SK-N-SH treated with all-trans-retinoic acid at 6 μM for 48 hours (cell line): ENCODE results near the gene IL1B.

Experiments used
- ATAC-seq: fragments of 200-7000 bp; cut with Tn5 transposase; 3 replicates; pipeline ENCODE4 v1.9.1; 2020; ENCODE audit warnings: mild to moderate bottlenecking, moderate library complexity
- ARNTL ChIP-seq: fragments of 450-650 bp; formaldehyde crosslinking; IDR thresholded peaks from 2 replicates; pipeline ENCODE4 v1.5.0; 2020; ENCODE audit warnings: low read depth, mild to moderate bottlenecking, moderate library complexity, borderline replicate concordance
- BACH2 ChIP-seq: fragments of 250-450 bp; sonication (Bioruptor Pico); IDR thresholded peaks from 2 replicates; pipeline ENCODE4 v1.9.0; 2021; ENCODE audit warnings: mild to moderate bottlenecking, borderline replicate concordance
- CSDC2 ChIP-seq: fragments of 250-450 bp; sonication (Bioruptor Pico); IDR thresholded peaks from 2 replicates; pipeline ENCODE4 v1.5.0; 2020; ENCODE audit warnings: mild to moderate bottlenecking, moderate library complexity
- GLIS3 ChIP-seq: fragments of 250-450 bp; sonication (Bioruptor Pico); IDR thresholded peaks from 2 replicates; pipeline ENCODE4 v1.5.0; 2020; ENCODE audit warnings: mild to moderate bottlenecking, moderate library complexity
- ISL1 ChIP-seq: fragments of 250-450 bp; sonication (Bioruptor Pico); IDR thresholded peaks from 2 replicates; pipeline ENCODE4 v2.1.2; 2022; ENCODE audit warnings: mild to moderate bottlenecking, moderate library complexity
- OSR1 ChIP-seq: fragments of 250-450 bp; sonication (Bioruptor Pico); IDR thresholded peaks from 2 replicates; pipeline ENCODE4 v1.8.0; 2022; ENCODE audit warnings: moderate library complexity, mild to moderate bottlenecking, inconsistent platforms
- PPARA ChIP-seq: fragments of 250-450 bp; sonication (Bioruptor Pico); IDR thresholded peaks from 2 replicates; pipeline ENCODE4 v1.5.0; 2020; ENCODE audit warnings: mild to moderate bottlenecking, borderline replicate concordance
- RARB ChIP-seq: fragments of 250-450 bp; sonication (Bioruptor Pico); IDR thresholded peaks from 2 replicates; pipeline ENCODE4 v1.8.0; 2021; ENCODE audit warnings: mild to moderate bottlenecking, moderate library complexity
- SNAI2 ChIP-seq: fragments of 250-450 bp; sonication (Bioruptor Pico); IDR thresholded peaks from 2 replicates; pipeline ENCODE4 v1.5.0; 2020; ENCODE audit warnings: mild to moderate bottlenecking, moderate library complexity
- TCF4 ChIP-seq: fragments of 250-450 bp; sonication (Bioruptor Pico); IDR thresholded peaks from 2 replicates; pipeline ENCODE4 v1.8.0; 2021; ENCODE audit warnings: mild to moderate bottlenecking, moderate library complexity, borderline replicate concordance
- TOX ChIP-seq: fragments of 250-450 bp; sonication (Bioruptor Pico); IDR thresholded peaks from 2 replicates; pipeline ENCODE4 v1.8.0; 2021; ENCODE audit warnings: mild to moderate bottlenecking, moderate library complexity, borderline replicate concordance
- ZC3H10 ChIP-seq: fragments of 250-450 bp; sonication (Bioruptor Pico); IDR thresholded peaks from 2 replicates; pipeline ENCODE4 v1.5.1; 2021; ENCODE audit warnings: mild to moderate bottlenecking, moderate library complexity
- ZFP3 ChIP-seq: fragments of 250-450 bp; sonication (Bioruptor Pico); IDR thresholded peaks from 2 replicates; pipeline ENCODE4 v1.5.0; 2020; ENCODE audit warnings: mild to moderate bottlenecking, moderate library complexity
- ZFP30 ChIP-seq: fragments of 450-650 bp; formaldehyde crosslinking; IDR thresholded peaks from 2 replicates; pipeline ENCODE4 v1.5.0; 2022; ENCODE audit warnings: mild to moderate bottlenecking, moderate library complexity
- ZNF565 ChIP-seq: fragments of 450-650 bp; formaldehyde crosslinking; conservative IDR thresholded peaks from 2 replicates; pipeline ENCODE4 v1.5.0; 2020; ENCODE audit warnings: low read depth, mild to moderate bottlenecking, moderate library complexity
- ZNF70 ChIP-seq: fragments of 450-650 bp; formaldehyde crosslinking; IDR thresholded peaks from 2 replicates; pipeline ENCODE4 v1.5.0; 2020; ENCODE audit warnings: mild to moderate bottlenecking, moderate library complexity
- ZNF8 ChIP-seq: fragments of 450-650 bp; formaldehyde crosslinking; IDR thresholded peaks from 2 replicates; pipeline ENCODE4 v1.5.0; 2020; ENCODE audit warnings: mild to moderate bottlenecking, moderate library complexity
- TF ChIP-seq, protein P1 (sequence below): fragments of 250-450 bp; sonication (Bioruptor Pico); IDR thresholded peaks from 2 replicates; pipeline ENCODE4 v1.5.0; 2020; ENCODE audit warnings: mild to moderate bottlenecking, moderate library complexity
- TF ChIP-seq, protein P2 (sequence below): fragments of 250-450 bp; sonication (Bioruptor Pico); IDR thresholded peaks from 2 replicates; pipeline ENCODE4 v1.8.0; 2020; ENCODE audit warnings: mild to moderate bottlenecking, moderate library complexity, borderline replicate concordance
- TF ChIP-seq, protein P3 (sequence below): fragments of 250-450 bp; sonication (Bioruptor Pico); IDR thresholded peaks from 2 replicates; pipeline ENCODE4 v1.5.1; 2020; ENCODE audit warnings: low read depth, mild to moderate bottlenecking, moderate library complexity
- TF ChIP-seq, protein P4 (sequence below): fragments of 250-450 bp; sonication (Bioruptor Pico); IDR thresholded peaks from 2 replicates; pipeline ENCODE4 v1.5.1; 2021; ENCODE audit warnings: mild to moderate bottlenecking, moderate library complexity

IL1B gene

DNA sequence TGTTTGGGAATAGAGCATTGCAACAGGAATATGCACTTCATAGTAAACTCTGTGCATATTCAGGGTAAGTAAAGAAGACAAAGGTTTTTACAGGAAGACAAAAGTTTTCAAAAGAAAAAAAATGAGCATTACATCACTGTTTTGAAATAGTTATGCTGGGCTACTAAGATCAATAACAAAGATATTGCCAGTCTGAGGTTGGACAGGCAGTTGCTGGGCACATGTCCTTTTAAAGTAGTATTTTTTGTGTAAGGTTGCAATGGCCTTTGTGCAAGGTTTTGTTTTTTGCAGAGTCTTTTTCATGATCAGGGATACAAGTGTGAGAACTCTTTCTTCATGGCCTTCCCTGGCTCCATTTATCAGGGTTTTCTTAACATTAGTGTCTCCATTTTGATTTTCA lies 16.2 kb downstream of the IL1B start:
- no peak for ATAC-seq
- TF ChIP-seq TOX (no peak), ZFP3 (CRISPR knock-in tag) (no peak), BACH2 (CRISPR knock-in tag) (no peak), SNAI2 (CRISPR knock-in tag) (no peak), GLIS3 (CRISPR knock-in tag) (no peak), ZFP30 (CRISPR knock-in tag) (no peak), CSDC2 (no peak), ZNF8 (no peak), ZNF70 (CRISPR knock-in tag) (no peak), OSR1 (CRISPR knock-in tag) (no peak)
- TF ChIP-seq, protein P1, sequence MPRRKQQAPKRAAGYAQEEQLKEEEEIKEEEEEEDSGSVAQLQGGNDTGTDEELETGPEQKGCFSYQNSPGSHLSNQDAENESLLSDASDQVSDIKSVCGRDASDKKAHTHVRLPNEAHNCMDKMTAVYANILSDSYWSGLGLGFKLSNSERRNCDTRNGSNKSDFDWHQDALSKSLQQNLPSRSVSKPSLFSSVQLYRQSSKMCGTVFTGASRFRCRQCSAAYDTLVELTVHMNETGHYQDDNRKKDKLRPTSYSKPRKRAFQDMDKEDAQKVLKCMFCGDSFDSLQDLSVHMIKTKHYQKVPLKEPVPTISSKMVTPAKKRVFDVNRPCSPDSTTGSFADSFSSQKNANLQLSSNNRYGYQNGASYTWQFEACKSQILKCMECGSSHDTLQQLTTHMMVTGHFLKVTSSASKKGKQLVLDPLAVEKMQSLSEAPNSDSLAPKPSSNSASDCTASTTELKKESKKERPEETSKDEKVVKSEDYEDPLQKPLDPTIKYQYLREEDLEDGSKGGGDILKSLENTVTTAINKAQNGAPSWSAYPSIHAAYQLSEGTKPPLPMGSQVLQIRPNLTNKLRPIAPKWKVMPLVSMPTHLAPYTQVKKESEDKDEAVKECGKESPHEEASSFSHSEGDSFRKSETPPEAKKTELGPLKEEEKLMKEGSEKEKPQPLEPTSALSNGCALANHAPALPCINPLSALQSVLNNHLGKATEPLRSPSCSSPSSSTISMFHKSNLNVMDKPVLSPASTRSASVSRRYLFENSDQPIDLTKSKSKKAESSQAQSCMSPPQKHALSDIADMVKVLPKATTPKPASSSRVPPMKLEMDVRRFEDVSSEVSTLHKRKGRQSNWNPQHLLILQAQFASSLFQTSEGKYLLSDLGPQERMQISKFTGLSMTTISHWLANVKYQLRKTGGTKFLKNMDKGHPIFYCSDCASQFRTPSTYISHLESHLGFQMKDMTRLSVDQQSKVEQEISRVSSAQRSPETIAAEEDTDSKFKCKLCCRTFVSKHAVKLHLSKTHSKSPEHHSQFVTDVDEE (CRISPR knock-in tag) = no peak
- TF ChIP-seq, protein P2, sequence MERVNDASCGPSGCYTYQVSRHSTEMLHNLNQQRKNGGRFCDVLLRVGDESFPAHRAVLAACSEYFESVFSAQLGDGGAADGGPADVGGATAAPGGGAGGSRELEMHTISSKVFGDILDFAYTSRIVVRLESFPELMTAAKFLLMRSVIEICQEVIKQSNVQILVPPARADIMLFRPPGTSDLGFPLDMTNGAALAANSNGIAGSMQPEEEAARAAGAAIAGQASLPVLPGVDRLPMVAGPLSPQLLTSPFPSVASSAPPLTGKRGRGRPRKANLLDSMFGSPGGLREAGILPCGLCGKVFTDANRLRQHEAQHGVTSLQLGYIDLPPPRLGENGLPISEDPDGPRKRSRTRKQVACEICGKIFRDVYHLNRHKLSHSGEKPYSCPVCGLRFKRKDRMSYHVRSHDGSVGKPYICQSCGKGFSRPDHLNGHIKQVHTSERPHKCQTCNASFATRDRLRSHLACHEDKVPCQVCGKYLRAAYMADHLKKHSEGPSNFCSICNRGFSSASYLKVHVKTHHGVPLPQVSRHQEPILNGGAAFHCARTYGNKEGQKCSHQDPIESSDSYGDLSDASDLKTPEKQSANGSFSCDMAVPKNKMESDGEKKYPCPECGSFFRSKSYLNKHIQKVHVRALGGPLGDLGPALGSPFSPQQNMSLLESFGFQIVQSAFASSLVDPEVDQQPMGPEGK = no peak
- TF ChIP-seq, protein P3, sequence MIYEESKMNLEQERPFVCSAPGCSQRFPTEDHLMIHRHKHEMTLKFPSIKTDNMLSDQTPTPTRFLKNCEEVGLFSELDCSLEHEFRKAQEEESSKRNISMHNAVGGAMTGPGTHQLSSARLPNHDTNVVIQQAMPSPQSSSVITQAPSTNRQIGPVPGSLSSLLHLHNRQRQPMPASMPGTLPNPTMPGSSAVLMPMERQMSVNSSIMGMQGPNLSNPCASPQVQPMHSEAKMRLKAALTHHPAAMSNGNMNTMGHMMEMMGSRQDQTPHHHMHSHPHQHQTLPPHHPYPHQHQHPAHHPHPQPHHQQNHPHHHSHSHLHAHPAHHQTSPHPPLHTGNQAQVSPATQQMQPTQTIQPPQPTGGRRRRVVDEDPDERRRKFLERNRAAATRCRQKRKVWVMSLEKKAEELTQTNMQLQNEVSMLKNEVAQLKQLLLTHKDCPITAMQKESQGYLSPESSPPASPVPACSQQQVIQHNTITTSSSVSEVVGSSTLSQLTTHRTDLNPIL (CRISPR knock-in tag) = no peak
- TF ChIP-seq, protein P4, sequence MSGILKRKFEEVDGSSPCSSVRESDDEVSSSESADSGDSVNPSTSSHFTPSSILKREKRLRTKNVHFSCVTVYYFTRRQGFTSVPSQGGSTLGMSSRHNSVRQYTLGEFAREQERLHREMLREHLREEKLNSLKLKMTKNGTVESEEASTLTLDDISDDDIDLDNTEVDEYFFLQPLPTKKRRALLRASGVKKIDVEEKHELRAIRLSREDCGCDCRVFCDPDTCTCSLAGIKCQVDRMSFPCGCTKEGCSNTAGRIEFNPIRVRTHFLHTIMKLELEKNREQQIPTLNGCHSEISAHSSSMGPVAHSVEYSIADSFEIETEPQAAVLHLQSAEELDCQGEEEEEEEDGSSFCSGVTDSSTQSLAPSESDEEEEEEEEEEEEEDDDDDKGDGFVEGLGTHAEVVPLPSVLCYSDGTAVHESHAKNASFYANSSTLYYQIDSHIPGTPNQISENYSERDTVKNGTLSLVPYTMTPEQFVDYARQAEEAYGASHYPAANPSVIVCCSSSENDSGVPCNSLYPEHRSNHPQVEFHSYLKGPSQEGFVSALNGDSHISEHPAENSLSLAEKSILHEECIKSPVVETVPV (CRISPR knock-in tag) = no peak

DNA sequence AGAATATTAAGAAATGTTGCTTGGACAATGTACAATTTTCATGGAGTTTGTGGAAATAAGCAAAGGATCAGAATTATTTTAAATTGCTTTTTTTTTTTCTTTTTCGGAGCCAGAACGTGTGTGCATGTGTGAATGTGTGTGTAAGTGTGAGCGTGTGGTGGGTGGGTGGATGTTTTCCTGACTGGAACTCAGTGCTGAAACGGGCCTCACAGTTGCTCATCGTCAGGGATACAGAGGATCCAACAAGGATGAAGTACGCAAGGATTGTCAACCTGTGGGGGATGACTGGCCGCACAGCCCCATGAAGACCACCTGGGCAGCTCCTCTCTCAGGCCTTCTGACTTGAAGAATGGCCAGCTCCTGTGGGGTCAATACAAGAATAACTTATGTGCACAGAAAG lies 17.5 kb downstream of the IL1B start:
- TF ChIP-seq BACH2 (CRISPR knock-in tag) (no peak), ZNF8 (no peak), GLIS3 (CRISPR knock-in tag) (no peak), TCF4 (CRISPR knock-in tag) (no peak), ZC3H10 (CRISPR knock-in tag) (no peak), ARNTL (no peak), OSR1 (CRISPR knock-in tag) (no peak), ZNF70 (CRISPR knock-in tag) (no peak), RARB (CRISPR knock-in tag) (no peak), ZNF565 (no peak), ISL1 (CRISPR knock-in tag) (no peak), PPARA (CRISPR knock-in tag) (no peak), SNAI2 (CRISPR knock-in tag) (no peak), TOX (no peak), ZFP3 (CRISPR knock-in tag) (no peak)
- TF ChIP-seq, protein P1 (CRISPR knock-in tag) = no peak
- TF ChIP-seq, protein P2 = no peak
- TF ChIP-seq, protein P4 (CRISPR knock-in tag) = no peak
- TF ChIP-seq, protein P3 (CRISPR knock-in tag) = no peak
- ATAC-seq = no peak
